Thyroid gland (tissue), 4 donors: ENCODE results near the gene OST4. TPM values are rescaled to one million over a fixed set of nuclear protein-coding genes. Genes with fewer than 3 reads are reported as not detected.
A peak's percentile ranks its signal among the peaks of the same experiment; 100 is the strongest.

ENCODE experiments used
- DNase-seq, 2 donors: peaks; one replicate each; pipeline ENCODE4 v3.0.0-alpha.2; 2019
- H3K27ac ChIP-seq, 3 donors: fragments of 200-600 bp; sonication (generic); 1 replicate in 2 of 3; 2 replicates in 1 of 3; pipeline ENCODE4 v1.5.1; 2016 to 2019; ENCODE audit warnings: mild to moderate bottlenecking in 1 of 3, moderate library complexity in 1 of 3
- H3K27me3 ChIP-seq: fragments of 200-600 bp; sonication (generic); one replicate; pipeline ENCODE4 v1.5.1; 2019
- H3K36me3 ChIP-seq, 2 donors: fragments of 200-600 bp; sonication (generic); one replicate each; pipeline ENCODE4 v1.5.1; 2016 to 2019
- H3K4me1 ChIP-seq, 2 donors: fragments of 200-600 bp; sonication (generic); one replicate each; pipeline ENCODE4 v1.5.1; 2017 to 2019
- H3K4me3 ChIP-seq, 3 donors: fragments of 200-600 bp; sonication (generic); replicated peaks in 1 of 3; 1 replicate in 2 of 3; 2 replicates in 1 of 3; pipeline ENCODE4 v1.5.1; 2016; ENCODE audit warnings: mild to moderate bottlenecking in 1 of 3
- H3K9me3 ChIP-seq: fragments of 200-600 bp; sonication (generic); one replicate; pipeline ENCODE4 v1.5.1; 2017
- POLR2A ChIP-seq, 2 donors: fragments of 450-650 bp; IDR thresholded peaks; one replicate each; pipeline ENCODE4 v1.6.1; 2017; ENCODE audit warnings: antibody characterized with exemption in 2 of 2, mild to moderate bottlenecking in 2 of 2, moderate library complexity in 1 of 2
- WGBS, 2 donors: methylation state at CpG; one replicate each; pipeline ENCODE4 v1.1.5; 2017; 5-methylcytosine and 5-hydroxymethylcytosine counted together
- intact Hi-C: fragments of 100-400 bp; cut with DNase I; formaldehyde crosslinking; loops from one replicate; pipeline ENCODE4 v1.15.1; 2023
- total RNA-seq, 4 donors: library from RNA; depleted of rRNA; stranded (reverse); fragments of >200 nt; gene quantifications; one replicate each; pipeline ENCODE4 v1.2.3, GENCODE V29; 2016
- TF ChIP-seq, protein P1 (sequence below), 6 experiments: fragments of 200-600 bp in 3 of 6; fragments of 450-650 bp in 3 of 6; sonication (generic) in 3 of 6; IDR thresholded peaks; one replicate each; pipeline ENCODE4 v1.5.1; 2016 to 2019; ENCODE audit warnings: antibody characterized with exemption in 6 of 6, mild to moderate bottlenecking in 2 of 6, inconsistent platforms in 1 of 6, moderate library complexity in 1 of 6

OST4 gene
- total RNA-seq, 4 donors from 2014 or later = 235 to 467 (median 261) TPM

DNA sequence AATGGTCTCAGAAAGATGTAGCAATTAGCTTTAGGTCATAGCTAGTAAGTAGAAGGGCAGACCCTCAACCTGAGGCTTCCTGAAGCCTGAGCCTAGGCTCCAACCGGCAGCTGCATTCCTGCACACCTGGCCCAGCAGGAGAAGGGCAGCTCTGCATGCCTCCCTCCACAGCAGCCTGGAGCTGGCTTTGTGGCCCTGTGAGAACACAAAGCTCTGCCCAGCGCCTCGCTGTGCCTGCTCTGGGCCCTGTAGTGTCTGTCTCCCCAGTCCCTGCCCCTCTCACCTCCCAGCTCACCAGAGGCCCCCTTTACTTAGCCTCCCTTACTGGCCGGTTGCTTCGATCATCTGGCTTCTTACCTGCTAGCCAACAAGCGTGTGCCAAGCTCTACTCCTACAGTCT, 32.0 kb downstream of the OST4 start:
- no peak overlapping the region for H3K27ac ChIP-seq
- H3K9me3 ChIP-seq = no peaks in the 10 kb centered on the region
- WGBS, 2 donors = 93% methylated on average over 6 of the region's 6 CpGs
- H3K4me3 ChIP-seq = no peak overlapping the region
- H3K27me3 ChIP-seq = no peaks in the 10 kb centered on the region
- intact Hi-C loops = no loop called here
- H3K4me1 ChIP-seq = peaks cover 14 to 27% of the 10 kb centered on the region in 2 donors
- H3K36me3 ChIP-seq = peaks cover 66 to 67% of the 10 kb centered on the region in 2 donors
- no peak for TF ChIP-seq POLR2A (IDR thresholded peaks at IDR 0.05)
- TF ChIP-seq, protein P1, sequence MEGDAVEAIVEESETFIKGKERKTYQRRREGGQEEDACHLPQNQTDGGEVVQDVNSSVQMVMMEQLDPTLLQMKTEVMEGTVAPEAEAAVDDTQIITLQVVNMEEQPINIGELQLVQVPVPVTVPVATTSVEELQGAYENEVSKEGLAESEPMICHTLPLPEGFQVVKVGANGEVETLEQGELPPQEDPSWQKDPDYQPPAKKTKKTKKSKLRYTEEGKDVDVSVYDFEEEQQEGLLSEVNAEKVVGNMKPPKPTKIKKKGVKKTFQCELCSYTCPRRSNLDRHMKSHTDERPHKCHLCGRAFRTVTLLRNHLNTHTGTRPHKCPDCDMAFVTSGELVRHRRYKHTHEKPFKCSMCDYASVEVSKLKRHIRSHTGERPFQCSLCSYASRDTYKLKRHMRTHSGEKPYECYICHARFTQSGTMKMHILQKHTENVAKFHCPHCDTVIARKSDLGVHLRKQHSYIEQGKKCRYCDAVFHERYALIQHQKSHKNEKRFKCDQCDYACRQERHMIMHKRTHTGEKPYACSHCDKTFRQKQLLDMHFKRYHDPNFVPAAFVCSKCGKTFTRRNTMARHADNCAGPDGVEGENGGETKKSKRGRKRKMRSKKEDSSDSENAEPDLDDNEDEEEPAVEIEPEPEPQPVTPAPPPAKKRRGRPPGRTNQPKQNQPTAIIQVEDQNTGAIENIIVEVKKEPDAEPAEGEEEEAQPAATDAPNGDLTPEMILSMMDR (IDR thresholded peaks at IDR 0.05) = no peak
- DNase-seq = no peak

DNA sequence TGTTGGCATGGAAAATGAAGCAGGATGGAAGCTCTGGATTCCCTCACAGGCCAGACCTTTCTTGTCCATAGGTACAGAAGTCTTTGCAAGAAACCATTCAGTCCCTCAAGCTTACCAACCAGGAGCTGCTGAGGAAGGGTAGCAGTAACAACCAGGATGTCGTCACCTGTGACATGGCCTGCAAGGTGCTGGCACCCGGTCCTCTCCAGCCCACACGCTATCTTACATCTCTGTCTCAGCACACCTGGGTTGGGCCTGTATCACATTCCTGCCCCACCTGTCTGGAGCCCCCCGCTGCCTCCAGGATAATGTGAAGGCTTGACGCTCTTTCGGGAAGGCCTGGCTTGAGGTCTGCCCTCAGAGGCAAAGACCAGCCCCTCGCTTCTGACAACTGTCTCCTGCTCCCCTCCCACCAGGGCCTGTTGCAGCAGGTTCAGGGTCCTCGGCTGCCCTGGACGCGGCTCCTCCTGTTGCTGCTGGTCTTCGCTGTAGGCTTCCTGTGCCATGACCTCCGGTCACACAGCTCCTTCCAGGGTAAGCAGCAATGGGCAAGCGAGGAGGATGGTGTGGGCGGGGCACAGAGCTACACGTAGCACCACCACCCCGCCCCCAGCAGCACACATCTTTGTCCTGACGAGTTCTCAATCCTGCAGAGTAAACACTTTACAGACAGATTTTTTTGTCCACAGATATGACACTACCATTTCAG, 32.7 kb downstream of the OST4 start:
- intact Hi-C loops = no loop called here
- Histone ChIP-seq H3K27ac (no peak overlapping the region), H3K4me1 (peaks cover 19 to 34% of the 10 kb centered on the region in 2 donors), H3K4me3 (no peak overlapping the region), H3K36me3 (peaks cover 66 to 67% of the 10 kb centered on the region in 2 donors), H3K9me3 (no peaks in the 10 kb centered on the region), H3K27me3 (no peaks in the 10 kb centered on the region)
- DNase-seq = no peak
- WGBS, 2 donors = 89 to 92% methylated on average over 16 to 17 of the region's 17 CpGs
- TF ChIP-seq, protein P1 (IDR thresholded peaks at IDR 0.05) = no peak
- TF ChIP-seq POLR2A (IDR thresholded peaks at IDR 0.05) = no peak

DNA sequence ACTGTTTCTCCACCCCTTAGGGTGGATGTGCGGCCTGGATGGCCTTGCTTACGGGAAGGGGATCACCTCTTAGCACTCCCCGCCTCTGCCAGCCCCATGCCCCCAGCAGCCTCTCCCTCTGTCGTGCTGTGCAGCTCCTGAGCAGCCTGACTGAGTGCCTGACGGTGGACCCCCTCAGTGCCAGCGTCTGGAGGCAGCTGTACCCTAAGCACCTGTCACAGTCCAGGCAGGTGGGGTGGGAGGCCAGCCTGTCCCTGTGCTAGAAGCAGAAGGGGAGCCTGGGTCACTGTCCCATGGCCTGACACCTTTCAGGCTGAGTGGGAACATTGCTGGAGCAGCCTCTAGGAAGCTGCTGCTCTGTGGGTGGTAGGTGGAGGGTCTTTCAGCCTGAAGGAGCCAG, 33.4 kb downstream of the OST4 start:
- Histone ChIP-seq H3K4me3 (no peak overlapping the region), H3K27ac (no peak overlapping the region), H3K4me1 (peaks cover 23 to 37% of the 10 kb centered on the region in 2 donors), H3K36me3 (peaks cover 66 to 67% of the 10 kb centered on the region in 2 donors), H3K9me3 (no peaks in the 10 kb centered on the region), H3K27me3 (no peaks in the 10 kb centered on the region)
- TF ChIP-seq POLR2A (IDR thresholded peaks at IDR 0.05) = no peak
- TF ChIP-seq, protein P1 (IDR thresholded peaks at IDR 0.05) = no peak
- intact Hi-C loops = no loop called here
- 100% methylated on average over 5 of the region's 6 CpGs; no CpG with 5 or more reads in 1 of the 2 donors for WGBS, 2 donors
- DNase-seq = no peak

DNA sequence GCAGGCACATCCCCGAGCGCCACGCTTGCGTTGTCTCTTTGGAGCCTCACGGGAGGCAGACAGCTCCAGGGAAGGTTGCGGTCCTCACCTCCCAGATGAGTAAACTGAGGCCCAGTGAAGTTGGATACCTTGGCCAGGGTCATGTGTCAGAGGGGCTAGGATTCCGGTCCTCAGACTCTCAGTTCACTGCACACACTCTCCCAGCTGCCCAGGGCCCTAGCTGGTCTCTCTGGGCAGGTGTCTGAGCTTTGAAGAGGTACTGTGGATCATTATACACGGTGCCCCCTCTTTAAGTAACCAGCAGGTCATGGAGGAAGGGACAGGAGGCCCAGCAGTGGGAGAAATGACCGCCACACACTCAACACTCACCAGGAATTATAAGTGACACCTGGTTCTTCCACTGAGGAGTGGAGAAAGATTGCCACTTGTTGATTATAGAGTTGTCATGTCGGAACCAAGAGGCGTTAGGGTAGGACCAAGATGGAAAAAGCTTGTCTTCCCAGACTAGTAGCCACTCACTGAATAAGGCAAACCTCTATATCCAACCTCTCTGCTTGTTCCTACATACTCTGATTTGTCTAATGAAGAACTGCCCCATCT, 38.1 kb downstream of the OST4 start:
- H3K4me3 ChIP-seq = peak overlapping the region; percentile 80 to 98 (median 87)
- H3K27me3 ChIP-seq = no peaks in the 10 kb centered on the region
- TF ChIP-seq, protein P1 (IDR thresholded peaks at IDR 0.05) = no peak
- no peak for TF ChIP-seq POLR2A (IDR thresholded peaks at IDR 0.05)
- H3K36me3 ChIP-seq = peaks cover 34 to 35% of the 10 kb centered on the region in 2 donors
- WGBS, 2 donors = 12 to 18% methylated on average over 8 to 11 of the region's 11 CpGs
- no peaks in the 10 kb centered on the region for H3K9me3 ChIP-seq
- peaks cover 14 to 21% of the 10 kb centered on the region in 2 donors for H3K4me1 ChIP-seq
- DNase-seq = no peak
- intact Hi-C loops = loop anchor here (5.0 kb wide), 1 partner anchor 39 kb away; the partner anchor contains the start of gene OST4
- peak overlapping the region; percentile 66 to 80 (median 79) for H3K27ac ChIP-seq
